Caki2 (cell line): ENCODE results near the gene IL12RB2. TPM values are rescaled to one million over a fixed set of nuclear protein-coding genes. Genes with fewer than 3 reads are reported as not detected.

Experiments
- DNase-seq: peaks from one replicate; pipeline ENCODE4 v3.0.0-alpha.2; 2015; ENCODE audit warnings: low read depth
- in situ Hi-C: cut with HindIII; loops from 2 replicates; pipeline ENCODE4 v1.10.0; 2016; ENCODE audit warnings: low sequenced_read_pairs, low pct_unique_long_range_greater_than_20kb, mixed read lengths
- total RNA-seq: library from RNA; depleted of rRNA; stranded (reverse); fragments of >200 nt; shearing (Covaris generic); gene quantifications from 2 replicates; pipeline ENCODE4 v1.2.3, GENCODE V29; 2014; ENCODE audit warnings: low replicate concordance

The IL12RB2 gene
- total RNA-seq, 1 experiment from 2014 or later = not detected

DNA sequence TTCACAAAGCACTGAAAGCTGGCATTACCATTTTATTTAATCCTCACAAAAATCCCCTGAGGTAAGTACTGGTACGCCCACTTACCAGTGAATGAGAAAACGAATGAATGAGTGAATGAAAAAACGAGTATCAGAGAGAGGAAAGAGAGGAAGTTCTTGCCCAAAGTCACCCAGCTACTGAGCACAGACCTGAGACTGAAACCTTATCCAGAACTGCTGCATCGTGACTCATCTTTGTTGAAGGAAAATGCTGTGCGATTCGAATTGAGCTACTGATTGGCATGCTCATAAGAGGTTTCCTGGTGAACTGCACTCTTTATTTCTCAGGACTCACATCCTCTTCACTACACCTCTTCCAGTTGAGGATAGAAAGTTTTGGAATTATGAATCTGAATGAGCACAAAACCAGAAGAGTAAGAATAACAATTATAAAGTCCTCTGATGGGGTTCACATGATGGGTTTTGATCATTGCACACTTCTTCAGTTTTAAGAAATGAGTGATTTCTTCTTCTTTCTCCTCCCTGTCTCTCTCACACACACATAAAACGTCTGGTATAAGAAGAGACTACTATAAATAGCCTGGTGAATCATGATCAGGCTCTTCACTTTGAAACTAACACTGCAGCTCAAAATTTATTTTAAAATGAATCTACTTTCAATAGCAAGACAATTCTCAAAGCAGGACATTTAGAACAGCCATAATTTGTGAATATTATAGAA lies 32.1 kb downstream of the IL12RB2 start:
- peak; percentile 16 for DNase-seq
- in situ Hi-C loops = no loop called here

DNA sequence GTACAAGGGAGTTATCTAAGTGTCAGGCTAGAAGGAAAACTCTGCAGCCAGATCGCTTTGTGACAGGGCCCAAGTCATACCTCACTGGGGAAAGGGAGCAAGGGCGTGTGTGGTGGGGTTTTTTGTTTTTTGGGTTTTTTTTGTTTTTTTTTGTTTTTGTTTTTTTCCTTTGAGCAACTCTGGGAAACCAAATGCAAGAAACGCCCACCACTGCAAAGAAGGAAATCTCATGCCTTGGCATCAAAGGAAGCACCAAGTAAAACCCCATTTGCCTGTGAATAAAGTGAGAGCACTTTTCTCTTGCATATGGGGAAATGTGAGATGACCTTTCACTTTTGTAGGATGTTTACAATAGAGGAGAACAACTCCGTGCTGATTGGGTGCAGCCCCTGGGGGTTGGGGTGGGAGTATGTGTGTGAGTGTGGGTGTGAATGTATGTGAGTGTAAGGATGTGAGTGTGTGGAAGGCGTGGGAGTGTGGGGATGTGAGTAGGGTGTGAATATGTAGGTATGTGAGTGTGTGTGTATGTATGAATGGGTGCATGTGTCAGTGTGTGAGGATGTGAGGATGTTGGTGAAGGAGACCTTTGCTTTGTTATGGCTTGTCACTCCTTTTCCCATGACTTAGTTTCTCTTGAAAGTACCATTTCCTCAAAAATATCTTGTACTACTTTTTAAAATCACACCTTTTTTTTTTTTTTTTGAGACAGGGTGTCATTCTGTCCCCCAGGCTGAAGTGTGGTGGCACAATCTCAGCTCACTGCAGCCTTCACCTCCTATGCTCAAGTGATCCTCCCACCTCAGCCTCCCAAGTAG lies 34.6 kb downstream of the IL12RB2 start:
- DNase-seq = no peak
- in situ Hi-C loops = no loop called here

DNA sequence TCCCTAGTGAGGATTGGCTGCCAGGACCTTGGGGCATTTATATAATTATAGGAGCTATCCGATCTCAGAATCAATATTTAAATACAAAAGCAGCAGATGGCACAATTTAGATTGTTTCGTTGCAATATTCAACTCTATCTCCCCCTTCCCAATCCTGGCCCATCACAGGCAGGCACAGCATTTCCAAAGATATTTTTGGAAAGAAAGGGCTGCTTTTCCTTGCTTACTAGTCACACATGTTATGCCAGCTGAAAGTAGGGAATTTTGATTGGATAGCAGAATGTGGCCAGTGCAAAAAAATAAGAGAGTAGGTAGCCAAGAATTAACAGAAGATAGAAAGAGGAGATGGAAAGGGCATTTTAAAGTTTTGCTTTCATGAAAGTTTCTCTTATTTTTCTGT lies 37.9 kb downstream of the IL12RB2 start:
- in situ Hi-C loops = no loop called here
- DNase-seq = no peak

DNA sequence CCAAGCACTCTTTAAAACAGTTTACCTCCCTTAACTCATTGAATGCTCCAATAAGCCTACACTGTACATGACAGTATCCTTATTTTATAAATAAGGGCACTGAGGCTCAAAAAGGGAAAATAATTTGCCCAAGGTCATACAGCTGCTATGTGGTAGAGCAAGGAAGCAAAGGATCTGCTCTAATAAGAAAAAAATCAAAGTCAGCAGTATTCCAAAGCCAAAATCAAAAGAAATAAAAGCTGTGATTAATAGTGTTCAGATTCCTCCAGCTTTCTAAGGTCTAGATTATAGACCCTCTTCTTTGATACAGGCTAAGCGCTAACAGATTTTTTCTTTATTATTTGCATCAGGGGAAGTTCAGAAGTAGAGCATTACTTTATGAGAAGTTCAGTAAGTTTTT lies 39.3 kb downstream of the IL12RB2 start:
- in situ Hi-C loops = no loop called here

DNA sequence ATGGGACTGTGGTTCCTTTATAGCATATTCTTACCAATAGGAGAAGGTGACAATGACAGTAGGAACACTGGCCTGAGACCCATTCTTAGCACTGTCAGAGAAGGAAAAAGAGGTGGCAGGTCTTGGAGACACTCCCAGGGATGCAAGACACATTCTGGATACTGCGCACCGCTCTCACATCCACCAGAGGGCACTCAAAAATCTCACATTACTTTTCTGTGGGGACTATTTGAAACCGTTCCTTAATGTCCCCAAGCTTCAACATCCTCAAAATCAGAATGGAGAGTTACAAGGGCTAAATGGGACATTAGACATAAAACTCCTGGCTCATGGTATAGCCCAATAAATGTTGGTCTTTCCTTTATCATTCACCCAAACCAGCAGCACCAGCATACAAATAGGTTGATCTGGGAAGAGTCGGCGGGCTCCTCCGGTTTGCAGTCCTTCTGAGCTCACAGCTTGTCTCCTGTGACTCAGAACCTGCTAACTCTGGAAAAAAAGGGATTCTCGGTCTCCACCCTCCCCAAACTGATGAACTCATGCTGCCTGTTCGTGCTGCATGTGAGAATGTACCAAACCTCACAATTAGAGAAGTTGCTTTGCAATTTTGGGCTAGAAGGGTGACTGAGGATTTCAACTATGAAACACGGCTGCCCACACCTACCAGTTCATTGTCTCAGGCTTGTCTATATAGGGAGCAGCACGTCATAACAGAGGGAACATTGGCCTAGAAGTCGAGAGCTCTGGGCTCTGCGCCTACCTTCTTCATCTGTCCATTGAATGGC lies 40.2 kb downstream of the IL12RB2 start:
- in situ Hi-C loops = no loop called here
- peak; percentile 39 for DNase-seq

More for the DNA sequence above, 39.3 kb downstream of the IL12RB2 start:
- DNase-seq = no peak

DNA sequence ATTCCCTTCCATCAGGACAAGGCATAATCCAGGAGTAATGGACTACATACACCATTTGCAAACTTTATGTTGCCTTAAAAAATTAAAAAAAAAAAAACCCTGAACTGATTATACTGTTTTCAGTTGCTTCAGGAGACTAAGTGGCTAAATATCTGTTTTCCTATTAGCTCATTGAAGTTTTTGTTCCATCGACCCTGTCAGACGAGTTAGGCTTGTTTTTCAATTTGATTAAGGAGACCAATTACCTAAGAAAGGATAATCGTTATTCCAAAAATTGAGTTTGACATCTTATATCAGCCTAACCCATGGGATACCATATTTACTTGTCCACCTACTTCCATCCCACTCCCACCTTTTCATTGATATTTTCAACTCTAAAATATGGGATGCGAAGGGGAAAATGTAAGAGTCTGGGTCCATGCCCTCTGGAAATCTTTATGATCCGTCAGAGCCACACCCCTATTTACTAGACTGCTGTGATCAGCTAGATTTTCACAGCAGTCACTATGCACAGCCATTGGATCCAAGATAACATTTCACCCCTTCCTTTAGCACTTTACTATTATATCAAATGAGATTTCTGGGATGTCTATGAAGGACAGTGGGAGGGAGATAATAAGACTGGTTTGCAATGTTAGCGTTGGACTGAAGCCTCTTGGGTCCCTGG lies 41.0 kb downstream of the IL12RB2 start:
- no peak for DNase-seq
- in situ Hi-C loops = no loop called here

DNA sequence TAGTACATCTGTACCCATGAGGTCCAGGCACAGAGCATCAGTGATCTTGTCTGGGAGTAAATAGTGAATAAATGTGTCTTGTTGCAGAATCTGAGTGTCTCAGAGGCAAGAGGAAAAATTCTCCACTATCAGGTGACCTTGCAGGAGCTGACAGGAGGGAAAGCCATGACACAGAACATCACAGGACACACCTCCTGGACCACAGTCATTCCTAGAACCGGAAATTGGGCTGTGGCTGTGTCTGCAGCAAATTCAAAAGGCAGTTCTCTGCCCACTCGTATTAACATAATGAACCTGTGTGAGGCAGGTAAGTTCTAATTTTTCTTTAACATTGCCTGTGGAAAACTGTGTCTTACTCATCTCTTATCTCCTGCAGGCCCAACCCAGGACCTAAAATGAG lies 43.1 kb downstream of the IL12RB2 start:
- in situ Hi-C loops = no loop called here

DNA sequence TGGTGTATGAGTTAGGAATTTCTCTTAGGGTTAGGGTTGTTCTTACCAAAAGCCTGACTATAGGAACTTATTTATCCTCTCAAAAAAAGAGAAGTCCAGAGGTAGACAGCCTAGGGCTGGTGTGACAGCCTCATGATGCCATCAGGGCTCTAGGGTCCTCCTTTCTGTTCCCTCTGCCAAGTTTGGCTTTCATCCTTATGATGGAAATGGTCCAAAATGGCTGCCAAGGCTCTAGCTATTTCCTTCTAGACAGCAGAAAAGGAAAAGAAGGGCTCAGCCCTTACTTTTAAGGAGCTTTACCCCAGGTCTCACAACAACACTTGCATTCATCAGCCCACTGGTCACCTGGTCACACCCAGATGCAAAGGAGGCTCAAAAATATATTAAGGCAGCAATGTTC lies 44.5 kb downstream of the IL12RB2 start:
- in situ Hi-C loops = no loop called here
- DNase-seq = no peak

More for the DNA sequence above, 43.1 kb downstream of the IL12RB2 start:
- DNase-seq = no peak

DNA sequence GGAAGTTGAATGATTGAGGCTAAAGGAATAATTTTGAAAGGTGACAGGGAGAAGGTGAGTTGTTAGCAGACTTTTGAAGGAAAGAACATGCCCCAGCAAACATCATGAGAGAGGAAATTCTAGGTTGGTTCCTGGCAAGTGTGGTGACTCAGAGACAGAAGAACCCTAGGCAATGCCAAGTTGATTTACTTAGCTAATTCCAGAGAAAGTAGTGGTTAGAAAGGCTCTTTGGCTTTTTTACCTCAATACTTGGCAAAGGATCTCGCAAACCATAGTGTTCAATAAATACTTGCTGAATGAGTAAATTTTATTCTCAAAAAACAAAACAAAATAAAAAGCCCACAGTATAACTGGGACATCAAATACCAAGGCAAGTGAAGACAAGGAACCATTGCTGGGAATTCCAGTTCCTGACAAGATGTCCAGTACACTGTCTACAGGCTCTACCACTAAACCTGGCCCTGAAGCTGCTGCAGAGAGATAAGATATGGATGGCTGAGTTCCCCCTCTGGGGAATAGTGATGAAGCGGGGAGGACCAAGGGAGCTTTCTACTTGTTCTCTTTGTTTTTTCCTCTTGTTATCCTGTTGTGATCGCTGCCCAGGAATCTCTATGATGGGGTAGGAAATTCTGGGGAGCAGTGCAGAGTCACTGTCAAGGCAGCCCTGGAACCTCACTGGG lies 48.2 kb downstream of the IL12RB2 start:
- in situ Hi-C loops = no loop called here

DNA sequence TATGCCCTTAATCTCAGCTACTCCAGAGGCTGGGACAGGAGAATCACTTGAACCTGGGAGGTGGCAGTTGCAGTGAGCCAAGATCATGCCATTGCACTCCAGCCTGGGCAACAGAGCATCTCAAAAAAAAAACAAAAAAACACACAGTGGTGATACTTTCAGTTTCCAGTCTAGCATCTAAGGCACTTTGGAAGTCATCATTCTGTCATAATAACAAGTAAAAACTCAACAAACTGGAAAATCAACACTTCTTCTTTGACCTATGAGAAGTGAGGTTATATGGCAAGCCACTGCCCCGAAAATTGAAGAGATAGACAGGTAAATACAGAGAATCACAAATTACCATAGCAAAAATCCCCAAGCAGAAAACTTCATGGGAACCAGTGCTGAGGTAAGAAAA lies 51.9 kb downstream of the IL12RB2 start:
- no peak for DNase-seq
- in situ Hi-C loops = no loop called here

More for the DNA sequence above, 48.2 kb downstream of the IL12RB2 start:
- no peak for DNase-seq

DNA sequence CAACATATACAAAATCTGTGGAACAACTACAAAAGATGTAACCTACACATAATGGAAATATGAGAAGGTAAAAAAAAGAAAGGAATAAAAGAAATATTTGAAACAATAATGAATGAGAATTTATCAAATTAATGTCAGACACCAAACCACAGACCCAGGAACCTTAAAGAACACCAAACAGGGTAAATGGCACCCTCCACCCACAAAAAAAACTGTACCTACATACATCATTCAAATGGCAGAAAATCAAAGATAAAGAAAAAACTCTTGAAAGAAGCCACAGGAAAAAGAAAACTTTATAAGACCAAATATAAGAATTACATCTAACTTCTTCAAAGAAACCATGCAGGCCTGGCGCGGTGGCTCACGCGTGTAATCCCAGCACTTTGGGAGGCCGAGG lies 54.0 kb downstream of the IL12RB2 start:
- in situ Hi-C loops = no loop called here

DNA sequence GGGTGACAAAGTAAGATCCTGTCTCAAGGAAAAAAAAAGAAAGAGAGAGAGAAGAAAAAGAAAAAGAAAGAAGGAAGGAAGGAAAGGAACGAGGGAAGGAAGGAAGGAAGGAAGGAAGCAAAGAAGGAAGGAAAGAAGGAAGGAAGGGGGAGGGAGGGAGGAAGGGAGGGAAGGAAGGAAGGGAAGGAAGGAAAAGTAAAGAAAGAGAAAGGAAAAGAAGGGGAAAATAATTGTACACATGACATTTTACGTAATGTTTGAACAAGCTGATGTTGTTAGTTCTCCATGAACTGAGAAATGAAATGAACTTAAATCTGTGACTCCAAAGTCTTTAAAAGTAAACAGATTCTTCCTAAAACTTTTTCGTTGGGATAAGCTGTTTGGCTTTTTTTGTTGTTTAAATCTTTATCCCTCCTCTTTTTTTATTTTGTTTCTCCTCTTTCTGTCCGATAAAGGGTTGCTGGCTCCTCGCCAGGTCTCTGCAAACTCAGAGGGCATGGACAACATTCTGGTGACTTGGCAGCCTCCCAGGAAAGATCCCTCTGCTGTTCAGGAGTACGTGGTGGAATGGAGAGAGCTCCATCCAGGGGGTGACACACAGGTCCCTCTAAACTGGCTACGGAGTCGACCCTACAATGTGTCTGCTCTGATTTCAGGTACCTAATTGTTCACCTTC lies 59.8 kb downstream of the IL12RB2 start:
- no peak for DNase-seq
- in situ Hi-C loops = no loop called here

More for the DNA sequence above, 54.0 kb downstream of the IL12RB2 start:
- no peak for DNase-seq

DNA sequence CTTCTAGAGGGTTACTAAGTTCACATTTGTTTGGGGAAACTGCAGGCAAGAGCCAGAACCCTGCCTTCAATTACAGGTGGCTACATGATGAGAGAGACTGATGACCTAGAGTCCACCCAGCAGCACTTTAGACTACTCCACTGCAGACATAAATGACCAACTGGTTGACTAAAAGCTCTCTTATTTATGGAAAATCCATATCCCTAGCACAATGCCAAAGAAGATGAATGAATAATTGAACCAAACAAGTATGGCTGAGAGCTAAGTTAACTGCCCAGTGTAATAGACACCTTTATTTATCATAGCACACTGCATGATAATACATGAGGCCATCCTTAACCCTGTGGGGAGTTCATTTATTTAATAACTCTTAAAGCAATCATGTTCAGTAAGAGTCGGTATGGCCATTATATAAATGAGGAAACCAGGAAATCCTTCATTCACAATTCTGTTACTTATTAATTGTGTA lies 60.4 kb downstream of the IL12RB2 start:
- in situ Hi-C loops = no loop called here
- DNase-seq = no peak

DNA sequence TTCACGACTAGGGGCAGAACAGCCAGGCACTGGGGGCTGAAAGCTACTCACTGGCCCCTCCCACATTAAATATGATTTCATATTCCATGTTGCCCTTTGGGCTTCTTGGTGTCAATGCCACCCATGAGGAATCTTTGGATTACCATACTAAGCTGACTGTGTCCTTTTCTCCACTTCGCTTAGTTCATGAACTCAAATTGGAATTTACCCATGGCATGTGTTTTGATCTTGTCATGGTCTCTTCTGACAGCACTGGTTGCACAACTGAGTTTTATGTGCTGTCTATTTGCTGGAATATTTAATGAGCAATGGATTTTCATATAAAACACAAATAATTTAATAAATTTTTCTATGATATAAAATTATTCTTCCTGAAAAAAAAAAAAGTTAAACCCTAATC lies 63.4 kb downstream of the IL12RB2 start:
- in situ Hi-C loops = no loop called here
- DNase-seq = no peak

DNA sequence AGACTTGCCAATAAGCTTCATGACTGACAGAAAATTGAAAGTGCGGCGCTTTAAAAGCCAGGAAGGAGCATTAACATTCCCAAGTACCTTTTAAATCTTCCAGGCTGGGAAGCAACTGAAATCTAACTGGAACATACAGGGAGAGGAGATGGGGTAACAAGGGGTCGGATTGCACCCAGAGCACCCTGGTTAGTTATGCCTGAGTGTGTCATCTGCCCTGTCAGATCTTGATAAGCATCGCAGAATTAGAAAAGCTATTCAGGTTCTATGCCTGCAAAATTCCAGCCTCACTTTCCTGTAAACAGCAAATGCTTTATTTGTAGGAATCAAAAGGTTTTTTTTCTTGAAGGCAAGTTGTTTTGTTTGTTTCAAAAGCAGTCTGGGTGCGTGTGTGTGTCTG lies 64.0 kb downstream of the IL12RB2 start:
- DNase-seq = no peak

DNA sequence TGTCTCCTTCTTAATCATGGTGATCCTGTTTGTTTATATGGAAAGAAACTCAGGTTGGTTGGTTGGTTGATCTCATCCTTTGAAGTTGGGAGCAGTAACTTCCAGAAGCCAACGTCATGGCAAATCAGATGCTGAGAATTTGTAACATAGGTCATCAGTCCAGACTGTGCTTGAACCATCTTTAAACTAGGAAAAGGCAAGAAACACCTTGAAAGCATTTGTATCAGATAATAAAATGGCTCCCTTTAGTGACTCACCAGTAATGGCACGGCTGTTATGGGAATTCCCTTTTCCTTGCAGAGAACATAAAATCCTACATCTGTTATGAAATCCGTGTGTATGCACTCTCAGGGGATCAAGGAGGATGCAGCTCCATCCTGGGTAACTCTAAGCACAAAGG lies 64.5 kb downstream of the IL12RB2 start:
- in situ Hi-C loops = no loop called here
- peak; percentile 10 for DNase-seq

More for the DNA sequence above, 64.0 kb downstream of the IL12RB2 start:
- in situ Hi-C loops = no loop called here

DNA sequence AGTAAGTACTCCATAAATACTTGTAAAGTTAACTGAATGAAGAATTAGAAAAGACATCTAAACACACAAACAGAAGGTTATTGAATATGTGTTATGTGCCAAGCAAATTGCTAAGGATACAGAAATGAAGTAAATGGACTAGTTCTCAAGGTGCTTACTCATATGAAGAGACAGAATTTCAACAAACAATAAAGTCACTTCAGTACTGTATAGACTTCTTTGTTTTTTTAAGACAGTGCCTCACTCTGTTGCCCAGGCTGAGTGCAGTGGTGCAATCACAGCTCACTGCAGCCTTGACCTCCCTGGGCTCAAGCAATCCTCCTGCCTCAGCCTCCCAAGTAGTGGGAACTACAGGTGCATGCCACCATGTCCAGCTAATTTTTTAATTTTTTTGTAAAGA lies 65.2 kb downstream of the IL12RB2 start:
- in situ Hi-C loops = no loop called here

More for the DNA sequence above, 65.2 kb downstream of the IL12RB2 start:
- DNase-seq = no peak
